Measurements from ENCODE around the gene AHNAK.
"Not testable (repeated sequence)": the region's sequence is repeated elsewhere in the genome, so short reads cannot be mapped to it uniquely, and the experiment has no call there.

AHNAK gene, protein sequence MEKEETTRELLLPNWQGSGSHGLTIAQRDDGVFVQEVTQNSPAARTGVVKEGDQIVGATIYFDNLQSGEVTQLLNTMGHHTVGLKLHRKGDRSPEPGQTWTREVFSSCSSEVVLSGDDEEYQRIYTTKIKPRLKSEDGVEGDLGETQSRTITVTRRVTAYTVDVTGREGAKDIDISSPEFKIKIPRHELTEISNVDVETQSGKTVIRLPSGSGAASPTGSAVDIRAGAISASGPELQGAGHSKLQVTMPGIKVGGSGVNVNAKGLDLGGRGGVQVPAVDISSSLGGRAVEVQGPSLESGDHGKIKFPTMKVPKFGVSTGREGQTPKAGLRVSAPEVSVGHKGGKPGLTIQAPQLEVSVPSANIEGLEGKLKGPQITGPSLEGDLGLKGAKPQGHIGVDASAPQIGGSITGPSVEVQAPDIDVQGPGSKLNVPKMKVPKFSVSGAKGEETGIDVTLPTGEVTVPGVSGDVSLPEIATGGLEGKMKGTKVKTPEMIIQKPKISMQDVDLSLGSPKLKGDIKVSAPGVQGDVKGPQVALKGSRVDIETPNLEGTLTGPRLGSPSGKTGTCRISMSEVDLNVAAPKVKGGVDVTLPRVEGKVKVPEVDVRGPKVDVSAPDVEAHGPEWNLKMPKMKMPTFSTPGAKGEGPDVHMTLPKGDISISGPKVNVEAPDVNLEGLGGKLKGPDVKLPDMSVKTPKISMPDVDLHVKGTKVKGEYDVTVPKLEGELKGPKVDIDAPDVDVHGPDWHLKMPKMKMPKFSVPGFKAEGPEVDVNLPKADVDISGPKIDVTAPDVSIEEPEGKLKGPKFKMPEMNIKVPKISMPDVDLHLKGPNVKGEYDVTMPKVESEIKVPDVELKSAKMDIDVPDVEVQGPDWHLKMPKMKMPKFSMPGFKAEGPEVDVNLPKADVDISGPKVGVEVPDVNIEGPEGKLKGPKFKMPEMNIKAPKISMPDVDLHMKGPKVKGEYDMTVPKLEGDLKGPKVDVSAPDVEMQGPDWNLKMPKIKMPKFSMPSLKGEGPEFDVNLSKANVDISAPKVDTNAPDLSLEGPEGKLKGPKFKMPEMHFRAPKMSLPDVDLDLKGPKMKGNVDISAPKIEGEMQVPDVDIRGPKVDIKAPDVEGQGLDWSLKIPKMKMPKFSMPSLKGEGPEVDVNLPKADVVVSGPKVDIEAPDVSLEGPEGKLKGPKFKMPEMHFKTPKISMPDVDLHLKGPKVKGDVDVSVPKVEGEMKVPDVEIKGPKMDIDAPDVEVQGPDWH (N-terminal part only)

DNA sequence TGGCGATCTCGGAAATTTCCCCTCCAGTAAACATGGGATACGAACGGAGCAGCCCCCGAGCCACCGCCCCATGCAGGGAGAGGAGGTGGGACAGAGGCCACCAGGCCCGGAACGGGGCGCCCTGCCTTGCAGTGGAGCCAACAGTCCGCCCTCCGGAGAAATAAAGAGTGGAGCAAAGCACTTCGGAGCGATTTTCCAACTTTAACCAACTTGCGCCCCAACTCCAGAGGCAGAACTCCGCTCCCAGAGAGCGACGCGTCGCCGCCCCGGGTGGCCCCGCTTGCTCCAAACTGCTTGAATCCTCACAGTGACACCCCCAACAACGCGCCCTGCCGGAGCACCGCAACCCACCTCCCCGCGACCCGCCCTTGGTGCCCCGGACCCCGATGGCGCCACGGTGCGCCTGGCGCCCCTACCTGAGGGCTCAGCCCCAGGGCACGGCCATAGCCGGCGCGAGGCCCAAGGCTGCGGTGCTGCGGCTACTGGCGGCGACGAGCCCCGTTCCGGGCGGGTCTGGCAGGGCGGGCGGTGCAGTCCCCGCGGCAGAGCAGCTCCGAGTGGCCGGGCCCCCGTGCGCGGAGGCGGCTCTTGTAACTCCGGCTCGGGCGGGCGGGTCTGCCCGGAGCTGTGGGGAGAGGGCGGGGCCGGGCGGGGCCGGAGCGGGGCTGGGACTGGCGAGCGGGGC lies at the start of gene AHNAK:
Gene AHNAK, minus strand, starts transcription at position 563 of the 685 bp plus-strand sequence. CDS start 10,708 bp downstream, outside the sequence.
- DNase-seq = peak; percentile 73

DNA sequence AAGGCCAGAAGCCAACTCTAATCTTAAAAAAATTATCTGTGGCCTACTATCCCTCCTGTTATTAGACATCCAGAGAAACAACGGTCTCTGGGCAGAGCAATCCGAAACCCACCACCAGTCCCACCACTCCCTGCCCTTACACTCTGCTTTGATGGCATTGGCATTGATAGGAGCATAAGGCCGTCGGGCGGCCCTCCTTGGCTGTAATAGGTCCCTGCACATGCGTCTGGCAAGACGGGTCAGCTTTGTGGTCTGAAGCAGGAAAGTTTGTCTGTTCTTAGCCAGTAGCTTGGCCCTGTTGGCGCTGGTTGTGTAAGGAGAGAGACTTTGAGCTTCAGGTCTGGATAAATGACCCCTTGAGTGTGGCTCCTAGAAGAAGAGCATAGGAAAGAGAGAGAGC lies 48.5 kb upstream of the AHNAK start:
- no peak for DNase-seq

DNA sequence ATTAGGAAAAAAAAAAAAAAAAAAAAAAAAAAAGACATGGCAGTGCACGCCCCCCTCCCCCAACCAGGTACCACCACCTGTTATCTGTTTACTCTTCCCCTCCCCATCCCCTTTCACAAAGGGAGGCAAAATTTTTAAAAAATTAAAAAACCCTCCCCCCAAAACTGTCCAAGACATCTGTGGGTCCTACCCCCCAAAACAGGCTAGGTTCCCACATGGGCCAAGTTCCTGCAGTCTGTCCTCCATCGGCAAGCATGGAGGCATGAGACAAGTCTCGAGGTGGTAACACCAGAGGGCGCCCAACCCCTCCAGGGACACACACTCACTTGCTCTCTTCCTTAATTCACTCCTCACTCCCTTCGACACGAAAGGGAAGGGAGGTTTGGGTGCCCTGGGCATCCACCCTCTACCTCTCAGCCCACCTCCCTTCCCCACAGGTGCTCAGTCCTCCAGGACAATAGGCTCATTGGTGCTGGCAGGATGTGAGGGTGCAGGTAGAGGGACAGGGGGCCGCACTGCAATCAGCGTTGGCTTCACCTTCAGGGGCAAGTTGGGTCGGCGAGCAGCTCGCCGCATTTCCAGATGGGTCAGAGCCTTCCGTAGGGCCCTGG lies 46.9 kb upstream of the AHNAK start:
- peak; percentile 82 for DNase-seq

DNA sequence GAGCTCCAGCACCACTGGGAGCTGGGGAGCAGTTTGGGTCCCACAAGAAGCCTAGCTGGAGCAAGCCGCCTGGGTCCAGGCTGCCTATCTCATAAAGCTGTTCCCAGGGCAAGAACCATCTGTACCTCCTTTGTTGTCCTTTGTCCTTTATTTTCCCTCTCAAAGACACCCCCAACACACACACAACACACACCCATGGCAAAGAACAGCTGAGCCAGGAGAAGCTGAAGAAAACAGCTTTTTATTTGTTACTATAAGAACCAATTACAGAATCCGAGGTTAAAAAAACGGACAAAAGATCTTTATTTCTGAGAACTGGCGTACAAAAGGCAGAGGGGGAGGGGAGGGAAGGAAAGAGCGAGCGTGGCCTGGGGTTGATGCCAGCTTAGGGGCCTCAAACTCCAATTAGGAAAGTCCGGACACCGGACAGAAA lies 46.4 kb upstream of the AHNAK start:
- DNase-seq = no peak

DNA sequence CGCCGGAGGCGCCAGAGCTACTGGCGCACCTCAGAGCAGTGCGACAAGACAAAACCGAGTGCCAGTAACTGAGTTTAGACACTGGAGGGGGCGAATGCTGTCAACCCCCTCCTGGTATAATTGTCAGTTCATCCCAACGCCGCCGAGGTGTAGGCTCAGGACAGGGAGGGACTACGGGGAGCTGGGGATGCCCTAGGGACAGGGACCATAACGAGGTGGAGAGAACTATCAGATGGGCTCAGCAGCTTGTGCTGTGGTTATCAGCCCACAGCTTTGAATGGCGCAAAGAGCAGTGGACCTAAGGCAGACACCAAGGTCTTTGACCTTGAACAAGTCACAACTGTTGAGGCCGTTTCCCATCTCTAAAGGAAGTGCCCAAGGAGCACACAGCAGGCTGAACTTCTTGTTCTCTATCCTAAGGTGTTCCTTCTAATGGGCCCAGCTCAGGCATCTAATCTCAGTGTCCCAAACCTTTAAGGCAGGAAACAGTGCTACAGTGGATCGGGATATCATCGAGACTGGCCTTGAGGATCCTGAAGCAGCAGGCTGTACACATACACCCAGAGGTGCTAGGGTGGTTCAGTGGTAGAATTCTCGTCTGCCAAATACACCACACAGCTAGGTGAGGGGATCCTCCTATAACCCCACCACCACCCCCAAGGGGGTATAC lies 45.7 kb upstream of the AHNAK start:
- DNase-seq = no peak

DNA sequence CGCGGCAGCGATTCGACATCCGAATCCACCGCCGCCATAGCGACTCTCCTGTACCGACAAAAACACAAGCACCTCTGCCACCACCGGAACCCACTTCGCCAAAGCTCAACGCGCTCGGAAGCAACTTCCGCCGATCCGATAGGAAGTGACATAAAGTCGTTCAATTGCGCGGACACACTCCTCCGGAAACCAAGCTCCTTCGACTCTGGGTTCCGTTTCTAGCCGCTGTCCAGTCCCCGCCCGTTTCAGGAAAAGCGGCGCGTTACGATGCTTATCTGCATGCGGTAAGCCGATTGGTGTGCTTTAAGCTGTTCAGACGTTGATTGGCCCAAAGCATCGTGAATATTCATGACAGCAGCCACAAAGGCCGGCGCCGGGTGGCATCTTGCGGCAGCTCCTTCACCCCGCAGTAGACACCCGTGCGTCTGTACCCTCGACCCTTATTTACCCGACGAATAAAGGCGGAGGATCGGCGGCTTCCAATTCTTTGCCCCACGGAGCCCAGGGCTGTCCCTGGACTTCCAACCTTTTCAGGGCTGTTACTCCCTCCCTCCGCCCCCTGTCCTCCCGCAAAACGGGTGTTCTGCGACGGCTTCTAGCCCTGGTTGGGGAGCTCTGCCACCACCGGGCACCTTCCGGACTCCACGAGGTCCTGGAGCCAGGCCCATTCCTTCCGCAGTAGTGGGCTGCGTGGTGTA lies 45.0 kb upstream of the AHNAK start, which contains the start of gene TUT1:
Gene TUT1, minus strand, starts transcription at position 76 of the 698 bp plus-strand sequence. Its CDS starts 38 bp downstream, at position 38.
- peak; percentile 99 for DNase-seq

DNA sequence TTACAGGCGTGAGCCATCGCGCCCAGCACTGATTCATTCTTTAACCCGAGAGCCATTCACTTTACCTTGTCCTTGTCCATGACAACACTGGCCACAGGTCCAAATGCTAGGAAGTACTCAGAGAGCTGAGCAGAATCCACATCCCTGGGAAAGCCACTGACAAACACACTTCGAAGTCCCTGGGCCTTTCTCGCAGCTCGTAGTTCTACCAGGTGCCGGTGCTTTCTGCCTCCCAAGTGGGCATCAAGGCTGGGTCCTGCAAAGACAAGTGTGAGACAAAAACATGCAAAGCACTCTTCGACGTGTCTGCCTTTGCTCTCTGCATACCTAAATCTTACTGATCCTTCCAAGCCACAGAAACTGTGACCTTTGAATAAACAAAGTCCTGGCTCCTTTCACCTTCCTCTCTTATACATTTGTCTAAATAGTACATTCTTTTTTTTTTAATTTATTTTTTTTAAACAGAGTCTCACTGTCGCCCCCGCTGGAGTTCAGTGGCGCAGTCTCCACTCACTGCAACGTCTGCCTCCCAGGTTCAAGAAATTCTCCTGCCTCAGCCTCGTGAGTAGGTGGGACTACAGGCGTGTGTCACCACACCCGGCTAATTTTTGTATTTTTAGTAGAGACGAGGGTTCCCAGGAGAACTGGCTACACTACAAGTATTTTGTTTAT lies 42.5 kb upstream of the AHNAK start:
- DNase-seq = peak; percentile 39

DNA sequence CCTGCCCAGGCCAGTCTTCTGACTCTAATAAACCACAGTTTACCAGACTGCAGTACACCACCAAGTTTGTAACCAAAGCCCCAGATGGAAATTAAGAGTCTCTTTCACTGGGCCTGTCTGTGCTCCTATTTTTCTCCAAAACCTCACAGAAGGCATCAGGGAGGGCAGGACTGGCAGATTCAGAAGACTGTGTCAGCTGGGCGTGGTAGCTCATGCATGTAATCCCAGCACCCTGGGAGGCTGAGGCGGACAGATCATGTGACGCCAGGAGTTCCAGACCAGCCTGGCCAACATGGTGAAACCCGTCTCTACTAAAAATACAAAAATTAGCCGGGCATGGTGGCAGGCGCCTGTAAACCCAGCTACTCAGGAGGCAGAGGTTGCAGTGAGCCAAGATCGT lies 38.8 kb upstream of the AHNAK start:
- DNase-seq = not testable (repeated sequence)

DNA sequence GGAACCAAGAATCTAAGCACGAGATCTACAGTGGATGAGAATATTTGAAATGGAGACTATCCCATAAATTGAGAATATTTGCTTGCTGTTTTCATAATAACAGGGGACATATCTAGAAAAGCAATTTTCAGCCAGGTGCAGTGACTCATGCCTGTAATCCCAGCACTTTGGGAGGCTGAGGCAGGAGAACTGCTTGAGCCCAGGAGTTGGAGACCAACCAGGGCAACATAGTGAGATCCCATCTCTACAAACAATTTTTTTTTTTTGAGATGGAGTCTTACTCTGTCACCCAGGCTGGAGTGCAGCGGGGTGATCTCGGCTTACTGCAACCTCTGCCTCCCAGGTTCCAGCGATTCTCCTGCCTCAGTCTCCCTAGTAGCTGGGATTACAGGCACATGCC lies 35.1 kb upstream of the AHNAK start:
- not testable (repeated sequence) for DNase-seq

DNA sequence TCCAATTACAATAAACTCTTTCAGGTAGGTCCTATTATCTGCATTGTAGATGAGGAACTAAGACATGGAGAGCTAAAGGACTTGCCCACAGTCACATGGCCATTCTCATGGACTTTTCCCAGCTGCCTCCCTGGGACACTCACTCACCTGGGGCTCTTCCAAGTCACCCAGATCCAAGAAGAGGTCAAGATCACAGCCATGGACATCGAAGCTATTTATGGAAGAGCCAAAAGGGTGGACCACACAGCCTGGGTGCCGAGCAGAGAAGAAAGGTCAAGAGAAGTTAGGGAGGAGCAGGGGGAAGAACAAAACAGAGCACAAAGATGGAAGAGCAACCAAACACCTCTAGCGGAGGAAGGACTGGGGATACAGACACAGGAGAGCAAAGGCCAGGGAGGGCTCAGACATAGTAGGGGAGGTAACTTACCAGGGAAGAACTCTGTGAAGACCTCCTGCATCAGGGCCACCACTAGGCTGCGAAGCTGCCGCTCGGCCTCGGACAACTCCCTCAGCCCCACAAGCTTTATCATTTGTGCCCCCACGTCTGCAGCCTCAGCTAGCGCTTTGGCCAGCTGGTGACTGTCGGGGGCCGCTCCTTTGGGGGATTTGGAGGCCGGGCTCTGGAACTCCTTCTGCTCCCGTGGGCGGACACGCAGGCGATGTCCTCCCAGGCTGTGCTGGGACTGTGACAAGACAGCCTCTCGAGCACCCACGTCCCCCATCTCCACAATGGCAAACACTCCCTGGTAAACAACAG lies 34.5 kb upstream of the AHNAK start:
- no peak for DNase-seq

DNA sequence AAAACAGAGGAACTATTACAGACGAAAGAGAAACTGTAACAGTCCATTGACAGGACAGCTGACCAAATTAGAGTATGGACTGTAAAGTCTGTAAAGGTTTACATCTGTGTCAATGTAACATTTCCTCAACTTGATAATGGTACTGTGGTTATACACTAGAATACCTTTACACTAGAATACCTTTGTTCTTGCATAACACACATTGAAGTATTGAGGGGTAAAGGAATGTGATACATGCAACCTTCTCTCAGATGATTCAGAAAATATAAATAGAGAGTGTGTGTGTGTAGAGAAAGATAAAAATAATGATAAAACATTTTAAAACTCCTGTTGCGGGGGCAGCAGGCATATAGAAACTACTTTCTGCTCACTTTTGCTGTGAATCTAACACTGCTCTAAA lies 32.6 kb upstream of the AHNAK start:
- no peak for DNase-seq

DNA sequence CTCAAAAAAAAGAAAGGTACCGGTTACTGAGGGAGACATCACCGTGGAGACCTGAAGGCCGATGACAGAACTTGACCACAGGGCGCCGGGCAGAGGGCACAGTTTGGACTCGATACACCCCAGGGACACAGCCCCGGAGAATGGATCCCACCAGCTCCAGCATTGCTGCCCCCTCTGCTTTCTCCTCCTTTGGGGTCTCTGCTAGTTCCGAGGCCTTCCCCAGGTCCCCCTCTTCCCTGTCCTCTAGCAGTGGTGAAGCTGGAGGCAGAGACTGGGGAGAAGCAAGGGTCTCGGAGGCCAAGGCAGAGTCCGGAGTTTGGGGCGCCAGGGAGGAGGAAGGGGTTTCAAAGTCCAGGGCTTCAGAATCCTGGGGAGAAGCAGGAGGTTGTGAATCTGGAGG lies 31.9 kb upstream of the AHNAK start:
- no peak for DNase-seq

DNA sequence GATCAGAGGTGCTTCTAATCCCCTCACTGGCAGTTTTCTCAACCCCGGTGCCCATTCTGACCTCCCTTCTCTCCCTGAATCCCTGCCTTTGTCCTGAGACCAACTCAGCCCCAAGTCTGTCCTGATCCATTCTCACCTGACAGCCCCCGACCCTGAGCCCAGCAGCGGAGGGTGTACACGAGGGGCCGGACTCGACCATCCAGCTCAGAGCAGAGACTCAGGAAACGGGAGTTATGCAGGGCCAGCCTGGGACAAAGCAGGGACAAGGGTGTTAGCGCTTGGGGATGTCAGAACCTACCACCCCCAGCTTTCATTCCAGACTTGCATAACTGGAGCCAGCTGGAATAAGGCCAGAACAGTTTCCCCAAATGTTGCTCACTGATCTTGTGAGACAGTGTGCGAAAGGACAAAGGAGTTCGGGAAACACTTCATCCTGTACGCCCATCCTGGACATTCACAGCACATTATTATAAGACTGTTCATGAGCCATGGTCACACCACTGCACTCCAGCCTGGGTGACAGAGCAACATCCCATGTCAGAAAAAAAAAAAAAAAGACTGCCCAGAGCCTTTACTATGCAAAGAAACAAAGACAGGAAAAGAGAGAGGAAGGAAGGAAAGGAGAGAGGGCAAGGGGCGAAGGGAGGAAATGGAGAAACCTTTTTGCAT lies 30.6 kb upstream of the AHNAK start:
- no peak for DNase-seq

DNA sequence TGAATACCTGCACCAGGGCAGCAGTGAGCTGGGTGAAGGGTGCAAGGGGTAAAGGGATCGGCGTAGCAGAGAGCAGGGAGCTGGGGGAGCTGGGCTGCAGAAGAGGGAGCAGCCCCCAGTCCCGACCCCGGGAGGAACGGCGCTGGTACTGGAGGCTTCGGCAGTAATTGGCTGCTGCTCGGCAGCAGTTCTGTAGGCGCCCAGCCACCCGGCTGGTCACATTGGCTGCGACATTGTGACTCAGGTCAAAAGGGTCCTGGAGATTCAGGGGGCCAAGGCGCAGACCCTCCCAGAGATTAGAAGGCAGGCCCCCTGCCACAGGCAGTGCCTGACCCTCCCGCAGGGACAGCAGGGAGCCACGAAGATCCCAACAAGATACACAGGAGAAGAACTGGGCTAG lies 29.2 kb upstream of the AHNAK start:
- no peak for DNase-seq

DNA sequence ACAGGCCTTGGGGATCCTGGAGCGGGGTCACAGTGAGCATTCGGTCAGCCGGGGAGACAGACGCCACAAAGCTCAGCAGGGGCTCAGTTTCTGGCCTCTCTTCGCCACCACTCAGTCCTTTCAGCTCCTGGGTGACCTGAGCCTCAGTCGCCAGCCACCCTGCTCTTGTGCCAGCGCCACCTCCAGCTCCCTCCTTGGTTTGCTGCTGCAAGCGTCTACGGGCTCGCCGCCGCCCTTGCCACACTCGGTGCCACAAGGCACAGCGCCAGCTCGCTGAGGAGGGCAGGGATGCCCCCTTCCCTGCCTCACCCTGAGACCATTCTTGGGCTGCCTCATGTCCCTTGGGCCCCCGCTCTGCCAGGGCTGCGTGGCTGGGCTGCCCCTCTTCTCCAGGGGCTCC lies 28.6 kb upstream of the AHNAK start:
- DNase-seq = no peak

DNA sequence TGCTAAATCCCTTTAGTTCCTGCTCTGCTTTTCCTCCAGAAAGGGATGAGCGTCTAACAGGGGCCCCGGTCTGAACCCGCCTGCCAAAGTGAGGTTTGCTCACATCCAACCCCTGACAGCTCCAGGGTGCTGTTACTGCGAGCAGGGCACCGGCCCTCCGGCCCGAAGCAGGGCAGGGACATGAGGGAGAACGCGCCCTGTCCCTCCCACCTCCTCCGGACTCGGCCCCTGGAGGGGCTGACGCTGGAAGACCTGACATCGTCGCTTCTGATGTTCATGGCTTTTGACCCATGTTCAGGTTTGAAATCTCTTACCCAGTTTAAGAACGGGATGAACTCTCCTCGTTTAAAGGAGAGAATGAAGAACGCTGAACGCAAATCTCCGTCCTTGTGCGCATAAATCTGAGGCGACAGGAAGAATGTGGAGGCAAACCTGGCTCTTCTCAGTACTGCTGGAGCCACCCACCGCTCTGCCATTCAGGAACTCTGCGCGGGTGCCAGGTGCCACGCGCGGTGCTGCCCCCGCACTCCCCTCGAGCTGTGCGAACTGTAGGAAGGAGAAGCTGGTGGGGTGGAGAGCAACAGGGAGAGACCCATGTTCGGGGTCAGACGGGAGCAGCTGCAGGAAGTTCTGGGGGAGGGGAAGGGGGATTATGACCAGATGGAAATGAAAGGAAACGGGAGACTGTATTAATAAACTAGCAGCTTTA lies 27.9 kb upstream of the AHNAK start:
- DNase-seq = no peak

DNA sequence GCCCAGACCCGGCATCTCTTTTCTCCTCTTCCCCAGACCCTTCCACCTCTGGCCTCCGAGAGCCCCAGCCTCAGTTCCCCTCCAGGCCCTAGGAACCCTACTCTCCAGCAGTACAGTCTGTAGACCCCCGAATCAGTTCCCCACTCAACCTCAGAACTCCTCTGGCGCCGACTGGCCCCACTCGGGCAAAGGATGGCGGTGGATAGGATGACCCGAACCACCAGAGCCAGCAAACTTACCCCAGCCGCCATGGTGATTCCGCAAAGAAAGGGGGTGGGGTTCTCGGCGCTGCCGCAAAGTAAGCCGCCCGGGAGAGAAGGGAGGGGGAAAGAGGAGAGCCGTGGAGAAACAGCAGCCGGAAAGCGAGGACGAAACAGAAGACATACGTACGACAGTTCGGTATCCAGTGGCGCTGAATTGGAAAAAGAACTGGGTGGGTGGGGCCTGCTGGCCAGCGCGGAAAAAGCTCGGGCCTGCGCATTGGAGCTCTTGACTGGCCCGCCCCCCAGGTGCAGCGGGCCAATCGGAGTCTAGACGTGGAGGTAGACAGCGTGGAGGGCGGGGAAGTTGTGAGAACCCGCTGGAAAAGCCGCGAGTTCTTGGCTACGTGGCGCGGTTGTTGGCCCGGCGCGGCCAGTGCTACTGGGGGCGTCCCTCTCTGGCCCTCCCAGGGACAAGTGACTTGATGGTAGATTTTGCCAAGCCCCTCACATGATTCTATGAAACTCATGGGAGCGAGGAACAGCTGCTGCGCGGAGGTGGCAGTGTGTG lies 27.2 kb upstream of the AHNAK start, which contains the start of gene EEF1G:
Gene EEF1G, minus strand, starts transcription at position 300 of the 771 bp plus-strand sequence. Its CDS starts 49 bp downstream, at position 251.
- DNase-seq = peak; percentile 100
